ENCODE results near the gene BCAT1.
A peak's percentile ranks its signal among the peaks of the same experiment; 100 is the strongest.
"Not testable (repeated sequence)": the region's sequence is repeated elsewhere in the genome, so short reads cannot be mapped to it uniquely, and the experiment has no call there.

BCAT1 gene

GRCh38 chr12:24898606-24899005 lies 50.3 kb downstream of the BCAT1 start:
- peak; percentile 47 for DNase-seq

- DNase-seq = peak; percentile 32
Observed at GRCh38 chr12:24898185-24898584, 50.7 kb downstream of the BCAT1 start.

- no peak for DNase-seq
Observed at GRCh38 chr12:24896171-24896570, 52.7 kb downstream of the BCAT1 start.

- peak; percentile 25 for DNase-seq
Observed at GRCh38 chr12:24895612-24896011, 53.3 kb downstream of the BCAT1 start.

- DNase-seq = no peak
Observed at GRCh38 chr12:24894879-24895278, 54.0 kb downstream of the BCAT1 start.

- no peak for DNase-seq
Observed at GRCh38 chr12:24890048-24890803, 58.7 kb downstream of the BCAT1 start.

GRCh38 chr12:24889411-24889810 lies 59.5 kb downstream of the BCAT1 start:
- DNase-seq = no peak

GRCh38 chr12:24888813-24889212 lies 60.1 kb downstream of the BCAT1 start:
- no peak for DNase-seq

GRCh38 chr12:24884911-24885310 lies 64.0 kb downstream of the BCAT1 start:
- DNase-seq = no peak

- DNase-seq = no peak
Observed at GRCh38 chr12:24881724-24882371, 67.1 kb downstream of the BCAT1 start.

- DNase-seq = no peak
Observed at GRCh38 chr12:24881227-24881626, 67.7 kb downstream of the BCAT1 start.

- no peak for DNase-seq
Observed at GRCh38 chr12:24880732-24881131, 68.2 kb downstream of the BCAT1 start.

- no peak for DNase-seq
Observed at GRCh38 chr12:24879644-24880043, 69.3 kb downstream of the BCAT1 start.

- no peak for DNase-seq
Observed at GRCh38 chr12:24875014-24875413, 73.9 kb downstream of the BCAT1 start.

GRCh38 chr12:24872211-24872610 lies 76.7 kb downstream of the BCAT1 start:
- DNase-seq = no peak

GRCh38 chr12:24866139-24866538 lies 82.8 kb downstream of the BCAT1 start:
- not testable (repeated sequence) for DNase-seq

GRCh38 chr12:24864796-24865125 lies 84.1 kb downstream of the BCAT1 start:
- DNase-seq = no peak

- no peak for DNase-seq
Observed at GRCh38 chr12:24861766-24862540, 86.9 kb downstream of the BCAT1 start.

GRCh38 chr12:24860546-24860945 lies 88.4 kb downstream of the BCAT1 start:
- DNase-seq = no peak

- DNase-seq = no peak
Observed at GRCh38 chr12:24856541-24856940, 92.4 kb downstream of the BCAT1 start.

GRCh38 chr12:24854908-24855307 lies 94.0 kb downstream of the BCAT1 start:
- DNase-seq = no peak

- no peak for DNase-seq
Observed at GRCh38 chr12:24854017-24854416, 94.9 kb downstream of the BCAT1 start.

- DNase-seq = peak; percentile 69
Observed at GRCh38 chr12:24853588-24853987, 95.3 kb downstream of the BCAT1 start.

GRCh38 chr12:24853094-24853493 lies 95.8 kb downstream of the BCAT1 start:
- no peak for DNase-seq

Data from fibroblast of skin of right quadriceps (primary cell).